DMS153 treated with DMSO at 0.1 percent for 48 hours (cell line): ENCODE results near the gene SPTSSA.
"Not testable (repeated sequence)": the region's sequence is repeated elsewhere in the genome, so short reads cannot be mapped to it uniquely, and the experiment has no call there.

Experiments
- DNase-seq: peaks from one replicate; lab custom pipeline; 2025; ENCODE audit not compliant: unreplicated experiment; lab: John Stamatoyannopoulos, UW

Gene SPTSSA

GRCh38 chr14:34428102-34428466 is 34.0 kb downstream of the SPTSSA start:
- not testable (repeated sequence) for DNase-seq

DNA sequence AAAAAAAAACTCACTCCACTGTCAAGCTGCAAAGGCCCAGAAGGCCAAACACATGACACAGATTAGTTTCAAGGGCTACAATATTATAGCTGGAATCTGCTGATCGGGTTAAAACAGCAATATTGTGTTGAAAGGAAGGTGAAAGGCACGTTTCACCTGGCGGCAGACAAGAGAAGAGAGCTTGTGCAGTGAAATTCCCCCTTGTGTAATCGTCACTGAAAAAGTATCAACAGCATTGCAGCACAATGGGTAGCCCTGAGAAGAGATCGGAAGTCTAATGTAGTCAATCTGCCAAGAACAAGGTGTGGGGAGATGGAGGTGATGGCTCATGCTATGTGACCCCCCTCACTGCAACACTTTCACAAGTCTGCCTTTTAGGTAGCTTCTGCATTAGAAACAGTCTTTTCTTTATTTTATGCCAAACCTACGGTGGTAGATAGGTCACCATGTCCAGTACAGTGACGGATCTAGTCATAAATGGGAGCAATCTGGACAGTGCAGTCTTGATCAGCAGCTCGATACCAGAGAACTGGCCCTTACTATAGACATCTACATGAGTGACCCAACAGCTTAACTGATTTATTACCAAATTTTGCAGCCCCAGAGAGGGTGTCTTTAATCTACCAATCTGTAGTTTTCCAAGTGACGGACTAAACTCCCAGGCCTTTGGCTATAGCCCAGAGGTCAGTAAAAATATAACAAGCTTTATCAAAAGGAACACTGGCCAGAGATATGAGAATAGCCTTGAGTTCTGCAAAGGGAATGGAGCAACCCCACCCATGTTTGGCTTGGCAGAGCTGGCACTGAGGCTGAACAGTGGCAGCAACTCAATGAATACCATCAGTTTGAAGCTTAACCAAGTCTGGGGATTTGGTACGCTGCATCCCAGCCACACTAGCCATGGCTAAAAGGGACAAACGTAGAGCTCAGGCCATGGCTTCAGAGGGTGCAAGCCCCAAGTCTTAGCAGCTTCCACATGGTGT is 35.4 kb downstream of the SPTSSA start:
- no peak for DNase-seq

GRCh38 chr14:34425095-34425851 is 36.8 kb downstream of the SPTSSA start:
- DNase-seq = no peak

DNA sequence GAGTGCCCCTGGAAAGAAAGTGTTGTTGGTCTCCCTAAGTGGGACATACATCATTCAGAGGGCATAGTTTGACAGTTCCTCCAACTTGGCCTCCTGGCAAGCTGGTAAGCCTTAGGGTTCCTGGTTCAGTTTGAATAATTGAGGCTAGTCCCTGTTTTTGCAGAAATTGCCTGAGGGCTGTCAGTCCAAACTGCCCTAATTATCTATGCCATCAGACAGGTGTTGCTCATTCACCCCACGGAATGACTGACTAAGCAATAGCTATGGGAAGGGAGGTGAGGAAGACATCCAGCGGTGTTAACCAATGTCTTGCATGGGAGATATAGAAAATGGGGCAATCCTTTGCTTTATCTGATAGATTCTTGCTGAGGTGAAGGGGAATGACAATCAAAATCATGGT is 37.6 kb downstream of the SPTSSA start:
- DNase-seq = no peak

GRCh38 chr14:34423445-34423844 is 38.6 kb downstream of the SPTSSA start:
- no peak for DNase-seq

GRCh38 chr14:34420547-34421150 is 41.4 kb downstream of the SPTSSA start:
- no peak for DNase-seq

DNA sequence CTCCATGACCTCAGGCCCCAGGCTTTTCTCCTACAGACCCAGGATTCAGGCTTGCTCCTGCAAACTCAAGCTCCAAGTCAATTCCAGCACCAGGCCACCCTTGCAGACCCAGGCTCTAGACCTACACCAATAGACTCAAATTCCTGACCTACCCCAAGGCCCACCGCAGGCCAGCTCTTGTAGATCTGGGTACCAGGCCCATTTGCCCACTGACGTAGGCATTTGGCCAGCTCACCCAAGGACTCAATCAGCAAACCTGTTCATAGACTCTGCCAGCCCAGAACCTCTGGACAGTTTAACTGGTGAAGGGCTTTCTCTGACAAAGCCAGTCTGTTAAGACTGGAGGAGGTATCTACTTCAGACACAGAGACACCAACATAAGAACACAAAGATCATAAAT is 52.3 kb downstream of the SPTSSA start:
- DNase-seq = no peak

DNA sequence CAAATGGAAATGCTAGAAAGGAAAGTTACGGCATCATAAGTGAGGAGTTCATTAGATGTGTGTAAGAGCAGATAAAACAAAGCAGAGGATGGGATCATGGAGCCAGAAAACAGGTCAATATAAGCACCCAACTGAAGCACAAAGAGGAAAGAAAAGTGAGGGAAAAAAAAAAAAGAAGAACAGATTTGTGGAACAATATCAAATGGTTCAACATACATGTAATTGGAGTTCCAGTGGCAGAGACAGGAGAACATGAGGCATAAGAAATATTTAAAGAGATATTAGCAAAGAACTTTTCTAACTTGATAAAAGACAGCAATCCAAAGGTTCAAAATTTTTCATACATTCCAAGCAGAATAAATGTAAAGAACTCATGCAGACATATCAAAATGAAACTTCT is 54.1 kb downstream of the SPTSSA start:
- no peak for DNase-seq

DNA sequence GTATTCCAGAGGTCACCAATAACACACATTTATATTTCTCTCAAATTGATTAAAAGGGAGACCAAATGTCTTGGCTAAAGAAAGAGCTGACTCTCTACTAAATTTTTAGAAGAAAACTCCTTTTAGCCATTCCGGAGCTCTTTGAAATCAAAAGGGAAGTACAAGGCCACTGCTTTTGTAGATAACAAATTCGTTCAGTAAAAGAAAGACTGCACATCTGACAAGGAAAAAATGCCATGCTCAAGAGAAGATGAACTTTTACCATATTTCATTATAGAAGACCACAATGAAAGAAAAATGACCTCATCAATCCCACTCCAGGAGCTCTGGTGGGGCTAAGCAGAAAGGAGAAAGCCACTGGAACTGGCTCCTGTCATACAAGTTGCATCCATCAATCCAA is 57.6 kb downstream of the SPTSSA start:
- no peak for DNase-seq

GRCh38 chr14:34403646-34404045 is 58.4 kb downstream of the SPTSSA start:
- DNase-seq = no peak

DNA sequence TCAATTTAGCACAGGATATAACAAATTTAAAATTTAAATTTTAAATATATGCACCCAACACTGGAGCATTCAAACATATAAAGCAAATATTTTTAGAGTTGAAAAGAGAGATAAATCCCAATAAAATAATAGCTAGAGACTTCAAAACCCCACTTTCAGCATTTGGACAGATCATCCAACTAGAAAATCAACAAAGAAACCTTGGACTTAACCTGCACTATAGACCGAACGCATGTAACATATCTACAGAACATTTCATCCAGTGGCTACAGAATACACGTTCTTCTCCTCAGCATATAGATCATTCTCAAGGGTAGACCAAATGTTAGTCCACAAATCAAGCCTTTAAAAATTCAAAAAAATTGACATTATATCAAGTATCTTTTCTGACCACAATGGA is 64.0 kb downstream of the SPTSSA start:
- DNase-seq = no peak

DNA sequence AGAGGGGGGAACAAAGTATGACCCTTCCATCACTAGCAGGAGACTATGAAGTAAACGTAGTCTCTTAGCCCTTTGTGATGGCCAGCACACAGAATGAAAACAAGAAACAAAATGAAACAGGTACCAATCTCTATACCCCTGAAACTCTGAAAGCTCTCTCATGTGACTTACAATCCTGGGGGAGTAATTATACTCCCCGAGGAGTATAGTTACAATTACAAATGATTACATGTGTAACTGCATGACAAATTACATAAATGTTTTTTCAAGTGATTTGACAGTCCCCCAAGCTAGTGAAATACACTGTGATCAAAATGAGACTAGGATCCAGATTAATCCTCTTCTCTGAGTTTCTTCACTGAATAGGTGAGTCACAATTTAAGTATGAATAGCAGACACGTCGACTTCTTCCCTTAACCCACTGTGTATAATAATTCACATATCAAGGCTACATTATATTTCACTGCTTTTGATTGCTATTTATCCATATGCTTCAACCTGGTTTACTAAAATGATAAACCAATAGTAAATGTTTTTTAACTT is 74.0 kb downstream of the SPTSSA start:
- no peak for DNase-seq

DNA sequence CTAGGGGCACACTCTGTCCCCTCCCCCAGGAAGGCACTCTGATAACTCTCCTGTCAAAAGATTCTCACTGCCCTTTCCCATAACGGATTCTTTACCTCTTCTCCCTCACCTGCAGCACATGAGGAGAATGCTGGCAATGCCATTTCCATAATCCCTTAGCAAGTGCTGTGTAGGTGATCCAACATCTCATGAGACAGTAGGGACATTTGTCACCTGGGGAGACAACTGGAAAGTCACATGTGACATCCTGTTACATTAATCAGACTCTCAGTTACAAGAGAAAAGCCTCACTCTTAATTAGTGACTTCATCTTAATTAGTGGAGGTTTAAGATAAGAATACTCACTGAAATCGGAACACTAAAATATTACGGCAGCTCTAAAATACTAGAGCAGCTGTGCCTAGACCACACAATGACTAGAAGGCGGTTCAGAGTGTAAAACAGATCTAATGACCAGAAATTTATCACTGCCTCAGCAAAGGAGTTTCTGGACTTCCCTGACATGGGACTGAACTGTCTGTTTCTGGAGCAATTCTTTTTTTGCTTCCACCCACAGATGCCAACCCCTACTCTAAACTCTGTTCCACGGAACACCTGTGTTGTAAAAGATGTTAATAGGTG is 75.1 kb downstream of the SPTSSA start:
- no peak for DNase-seq

DNA sequence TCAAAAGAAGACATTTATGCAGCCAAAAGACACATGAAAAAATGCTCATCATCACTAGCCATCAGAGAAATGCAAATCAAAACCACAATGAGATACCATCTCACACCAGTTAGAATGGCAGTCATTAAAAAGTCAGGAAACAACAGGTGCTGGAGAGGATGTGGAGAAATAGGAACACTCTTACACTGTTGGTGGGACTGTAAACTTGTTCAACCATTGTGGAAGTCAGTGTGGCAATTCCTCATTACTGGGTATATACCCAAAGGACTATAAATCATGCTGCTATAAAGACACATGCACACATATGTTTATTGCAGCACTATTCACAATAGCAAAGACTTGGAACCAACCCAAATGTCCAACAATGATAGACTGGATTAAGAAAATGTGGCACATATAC is 76.2 kb downstream of the SPTSSA start:
- not testable (repeated sequence) for DNase-seq

DNA sequence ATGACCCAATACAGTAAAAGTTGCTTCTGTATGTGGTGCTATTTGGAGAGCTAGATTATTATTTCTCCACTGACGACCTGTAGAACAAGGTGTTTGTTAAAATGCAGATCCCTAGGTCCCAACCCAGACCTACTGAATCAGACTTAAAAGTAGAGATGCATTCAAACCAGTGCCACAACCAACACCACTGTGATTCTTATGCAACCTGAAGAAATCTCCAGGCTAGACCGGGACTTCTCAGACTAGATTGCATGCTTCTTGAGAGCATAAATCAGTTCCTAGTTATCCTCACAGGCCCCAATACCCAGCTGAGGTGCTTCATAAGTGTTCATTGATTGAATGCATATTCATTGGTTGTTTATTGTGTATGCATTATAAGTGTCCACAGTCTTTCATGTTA is 78.2 kb downstream of the SPTSSA start:
- no peak for DNase-seq
